HepG2 (cell line): Measurements from ENCODE around the gene SRY. TPM values are rescaled to one million over a fixed set of nuclear protein-coding genes. Genes with fewer than 3 reads are reported as not detected.

Source experiments
- MAFF ChIP-seq: IDR thresholded peaks from 2 replicates; pipeline ENCODE4 v1.6.1; 2011; ENCODE audit warnings: low read depth, low read length, improper control_type of control experiment
- ZNF720 ChIP-seq: sonication (generic); formaldehyde crosslinking; IDR thresholded peaks from 2 replicates; pipeline ENCODE4 v1.4.0; 2020; ENCODE audit warnings: missing genetic modification reagents
- polyA plus RNA-seq, 8 experiments: library from polyadenylated mRNA; depleted of rRNA in 3 of 8; stranded (reverse) in 7 of 8; unstranded in 1 of 8; fragments of >200 nt; fragmentation: Illumina TruSeq in 4 of 8; extraction: Trizol in 4 of 8; gene quantifications; 2 replicates each; pipeline versions ENCODE4 v1.2.1 to v1.2.3, GENCODE V29; 2011 to 2016; ENCODE audit warnings: low read depth in 4 of 8, missing spikeins in 1 of 8, mixed read lengths in 1 of 8; ENCODE audit not compliant: insufficient read depth in 1 of 8
- small RNA-seq, 3 experiments: library from RNA; depleted of rRNA; stranded (forward); fragments of <200 nt; gene quantifications; one replicate each; pipeline ENCODE3, GENCODE V24; 2012; ENCODE audit warnings: low read depth in 2 of 3, low replicate concordance in 1 of 3; ENCODE audit not compliant: insufficient read length in 3 of 3, insufficient read depth in 2 of 3
- total RNA-seq, 5 experiments: library from RNA; depleted of rRNA; stranded (reverse); fragments of >200 nt; fragmentation: Illumina TruSeq; extraction: Trizol; gene quantifications; 2 replicates each; pipeline ENCODE4 v1.2.3, GENCODE V29; 2016; ENCODE audit warnings: low read depth in 1 of 5

The SRY gene
- total and polyA plus RNA-seq, 2 of the 13 experiments (the other 11 are each of a cell fraction or from before 2014, with no cell fraction given): 3.4 to 4.7 TPM

DNA sequence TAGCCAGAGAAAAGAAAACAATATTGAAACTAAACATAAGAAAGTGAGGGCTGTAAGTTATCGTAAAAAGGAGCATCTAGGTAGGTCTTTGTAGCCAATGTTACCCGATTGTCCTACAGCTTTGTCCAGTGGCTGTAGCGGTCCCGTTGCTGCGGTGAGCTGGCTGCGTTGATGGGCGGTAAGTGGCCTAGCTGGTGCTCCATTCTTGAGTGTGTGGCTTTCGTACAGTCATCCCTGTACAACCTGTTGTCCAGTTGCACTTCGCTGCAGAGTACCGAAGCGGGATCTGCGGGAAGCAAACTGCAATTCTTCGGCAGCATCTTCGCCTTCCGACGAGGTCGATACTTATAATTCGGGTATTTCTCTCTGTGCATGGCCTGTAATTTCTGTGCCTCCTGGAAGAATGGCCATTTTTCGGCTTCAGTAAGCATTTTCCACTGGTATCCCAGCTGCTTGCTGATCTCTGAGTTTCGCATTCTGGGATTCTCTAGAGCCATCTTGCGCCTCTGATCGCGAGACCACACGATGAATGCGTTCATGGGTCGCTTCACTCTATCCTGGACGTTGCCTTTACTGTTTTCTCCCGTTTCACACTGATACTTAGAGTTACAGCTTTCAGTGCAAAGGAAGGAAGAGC, 488 bp downstream of the SRY start (continued):
- TF ChIP-seq ZNF720 (CRISPR knock-in tag): no peak
- TF ChIP-seq MAFF: 0 out of 2 replicates have a peak, but pooled peaks have one; percentile 2

Small RNA genes lying within 50 kb of the gene (small RNA-seq; reads per million reads assigned to genes)
- 0 reads per million in 3 experiments for gene RNU6-1334P
- 0 reads per million in 3 experiments for gene TOMM22P2

Other genes with a start within 250 kb of the SRY start
- gene RPS4Y1, start 53.9 kb upstream of the SRY start, total RNA-seq (2016; rRNA removed; fragmentation: Illumina TruSeq; extraction: Trizol): 461 and 631 TPM in 2 replicates
- gene RPS4Y1, start 53.9 kb upstream of the SRY start, polyA plus RNA-seq (2011; rRNA removed): 824 and 1,080 TPM in 2 replicates
- 17.1 and 25.9 TPM in 2 replicates for gene ZFY, start 147.7 kb upstream of the SRY start, total RNA-seq (2016; rRNA removed; fragmentation: Illumina TruSeq; extraction: Trizol)
- 2.9 and 3.3 TPM in 2 replicates for gene ZFY, start 147.7 kb upstream of the SRY start, polyA plus RNA-seq (2011; rRNA removed)